HG02973 (cell line): ENCODE data around the gene PLPPR5.
"Not testable (repeated sequence)": the region's sequence is repeated elsewhere in the genome, so short reads cannot be mapped to it uniquely, and the experiment has no call there.

Experiments
- ATAC-seq: cut with Tn5 transposase; IDR thresholded peaks from one replicate; pipeline ENCODE4 v1.9.1; 2021; ENCODE audit warnings: moderate library complexity; ENCODE audit not compliant: unreplicated experiment

PLPPR5 gene

GRCh38 chr1:99004861-99005442 lies at the start of gene PLPPR5:
Gene PLPPR5 (minus strand): TSS chr1:99004861. CDS start chr1:99004671, 190 bp downstream.
- no peak for ATAC-seq

GRCh38 chr1:99051611-99052283 lies 47.1 kb upstream of the PLPPR5 start:
- no peak for ATAC-seq

- ATAC-seq = no peak
Observed at GRCh38 chr1:99049745-99050144, 45.1 kb upstream of the PLPPR5 start.

- not testable (repeated sequence) for ATAC-seq
Observed at GRCh38 chr1:99036746-99037145, 32.1 kb upstream of the PLPPR5 start.

- ATAC-seq = no peak
Observed at GRCh38 chr1:99018313-99018712, 13.7 kb upstream of the PLPPR5 start.

- no peak for ATAC-seq
Observed at GRCh38 chr1:99017655-99018054, 13.0 kb upstream of the PLPPR5 start.

- ATAC-seq = no peak
Observed at GRCh38 chr1:99010679-99011078, 6.0 kb upstream of the PLPPR5 start.

- ATAC-seq = no peak
Observed at GRCh38 chr1:99007366-99007765, 2.7 kb upstream of the PLPPR5 start.

GRCh38 chr1:99005537-99005942 lies 879 bp upstream of the PLPPR5 start:
- no peak for ATAC-seq

GRCh38 chr1:99004254-99004860 lies 304 bp downstream of the PLPPR5 start:
- no peak for ATAC-seq

- ATAC-seq = no peak
Observed at GRCh38 chr1:99003581-99004253, 944 bp downstream of the PLPPR5 start.

GRCh38 chr1:98992844-98993243 lies 11.8 kb downstream of the PLPPR5 start:
- ATAC-seq = no peak

- no peak for ATAC-seq
Observed at GRCh38 chr1:98991127-98992012, 13.3 kb downstream of the PLPPR5 start.

GRCh38 chr1:98989556-98989907 lies 15.1 kb downstream of the PLPPR5 start:
- no peak for ATAC-seq

- ATAC-seq = peak; percentile 48
Observed at GRCh38 chr1:98988904-98989555, 15.6 kb downstream of the PLPPR5 start.

- no peak for ATAC-seq
Observed at GRCh38 chr1:98985687-98986086, 19.0 kb downstream of the PLPPR5 start.

GRCh38 chr1:98981917-98982513 lies 22.6 kb downstream of the PLPPR5 start:
- no peak for ATAC-seq

GRCh38 chr1:98979463-98979862 lies 25.2 kb downstream of the PLPPR5 start:
- ATAC-seq = no peak

GRCh38 chr1:98975810-98976209 lies 28.9 kb downstream of the PLPPR5 start:
- ATAC-seq = no peak

- ATAC-seq = no peak
Observed at GRCh38 chr1:98975113-98975512, 29.5 kb downstream of the PLPPR5 start.
